ENCODE measurements around the gene RNLS.

DNA sequence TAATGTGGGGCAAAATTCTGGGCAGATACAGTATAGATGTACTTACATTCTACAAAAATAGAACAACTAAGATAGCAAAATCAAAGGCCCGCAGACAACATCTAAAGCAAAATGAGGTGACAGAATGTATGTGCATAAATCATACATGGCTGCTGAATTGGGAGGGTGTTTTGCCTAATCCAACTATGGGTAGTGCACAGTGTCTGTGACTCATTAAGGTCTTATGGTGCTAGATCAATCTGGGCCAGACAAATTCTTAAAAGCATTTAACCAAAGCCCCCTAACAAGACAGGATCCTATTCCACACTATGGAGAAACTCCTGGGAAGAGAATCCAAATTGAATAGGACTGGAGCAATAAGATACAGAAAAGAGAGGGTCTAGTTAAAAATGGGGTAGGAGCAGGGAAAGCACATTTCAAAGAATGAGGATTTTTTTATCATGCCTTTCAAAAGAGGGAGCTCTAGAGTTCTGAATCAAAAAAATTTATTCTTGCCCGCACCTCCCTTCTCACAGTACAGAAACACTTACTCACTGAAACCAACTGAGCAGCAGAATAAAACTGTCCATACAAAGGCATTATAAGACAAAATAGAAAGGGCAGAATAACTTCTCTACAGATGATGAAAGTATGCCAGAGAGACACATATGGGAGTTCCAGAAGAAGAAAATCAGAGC, 181.3 kb downstream of the RNLS start:
- TF ChIP-seq CTCF (conservative IDR thresholded peaks at IDR 0.05; ENCODE audit: low read depth, low read length), result peak; percentile 28; the same call in 1 of the 2 replicates
- TF ChIP-seq EZH2 (IDR thresholded peaks at IDR 0.05; ENCODE audit: borderline replicate concordance, low read depth, low read length, poor library complexity, severe bottlenecking), result no peak

Measured in A673 (cell line).